Head of caudate nucleus (tissue), 42 donors: ENCODE results near the gene KRTAP6-1.

Experiments used
- DNase-seq, 42 donors: peaks; one replicate each; pipeline versions ENCODE4 v3.0.0 to v3.0.0-alpha.2; 2020 to 2021; ENCODE audit warnings: mixed read lengths in 7 of 42
- intact Hi-C: fragments of 100-400 bp; cut with DNase I; formaldehyde crosslinking; loops from one replicate; pipeline ENCODE4 v1.15.0; 2022

KRTAP6-1 gene

GRCh38 chr21:30582870-30583269, 30.9 kb downstream of the KRTAP6-1 start:
- no peak for DNase-seq
- intact Hi-C loops, result no loop called here

GRCh38 chr21:30580132-30580531, 33.6 kb downstream of the KRTAP6-1 start:
- intact Hi-C loops, result no loop called here
- DNase-seq, result no peak

- DNase-seq, result no peak
- intact Hi-C loops, result no loop called here
These were observed 34.4 kb downstream of the KRTAP6-1 start for GRCh38 chr21:30579346-30579745.

- intact Hi-C loops, result no loop called here
- DNase-seq, result peak in 12 of 42 donors; percentile 5 to 66 (median 22)
These were observed 36.0 kb downstream of the KRTAP6-1 start for GRCh38 chr21:30577766-30578165.

- intact Hi-C loops, result no loop called here
- no peak for DNase-seq
These were observed 46.1 kb downstream of the KRTAP6-1 start for GRCh38 chr21:30567617-30568016.

GRCh38 chr21:30563630-30564029, 50.1 kb downstream of the KRTAP6-1 start:
- no peak for DNase-seq
- intact Hi-C loops, result no loop called here
